Measurements from ENCODE around the gene GLRX3.

Gene GLRX3

DNA sequence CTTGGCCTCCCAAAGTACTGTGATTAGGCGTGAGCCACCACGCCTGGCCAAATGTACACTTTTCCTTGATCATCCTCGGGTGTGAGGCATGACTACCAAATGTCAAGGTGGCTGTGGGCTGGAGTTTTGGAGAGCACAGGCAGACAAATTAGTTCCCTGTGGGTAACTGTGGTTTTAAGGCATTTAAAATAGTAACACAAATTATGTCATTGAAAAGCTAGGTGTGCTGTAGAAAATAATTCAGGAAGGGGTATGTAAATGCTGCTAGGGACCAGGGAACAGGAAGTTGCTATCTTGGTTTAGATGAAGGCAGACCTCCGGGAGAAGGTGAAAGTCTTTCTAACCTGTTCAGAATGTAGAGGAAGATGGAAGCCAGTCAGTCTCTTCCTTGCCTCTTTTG is 9.9 kb downstream of the GLRX3 start:
- ATAC-seq (replicated peaks): no peak
- Mint-ChIP-seq H3K4me1 (ENCODE audit: low read depth in 2 of 2) (peaks cover 23 to 26% of the 10 kb centered on the region in 2 donors), H3K27me3 (no peaks in the 10 kb centered on the region), H3K9me3 (no peaks in the 10 kb centered on the region), H3K36me3 (ENCODE audit: insufficient read depth) (peaks cover 49% of the 10 kb centered on the region), H3K4me3 (peak overlapping the region in 1 of 2 donors; percentile 55), H3K27ac (peak overlapping the region; percentile 58 to 81)
- no peak for DNase-seq

GRCh38 chr10:130159192-130159794 is 23.1 kb downstream of the GLRX3 start:
- Mint-ChIP-seq H3K27ac (no peak overlapping the region), H3K36me3 (ENCODE audit: insufficient read depth) (peaks cover 39% of the 10 kb centered on the region), H3K4me1 (ENCODE audit: low read depth in 2 of 2) (peaks cover 9 to 42% of the 10 kb centered on the region in 2 donors), H3K4me3 (no peak overlapping the region), H3K9me3 (no peaks in the 10 kb centered on the region), H3K27me3 (no peaks in the 10 kb centered on the region)
- ATAC-seq (replicated peaks) (no peak), DNase-seq (no peak)

- Mint-ChIP-seq H3K9me3 (no peaks in the 10 kb centered on the region), H3K4me3 (no peak overlapping the region), H3K36me3 (ENCODE audit: insufficient read depth) (peaks cover 48% of the 10 kb centered on the region), H3K27ac (no peak overlapping the region), H3K4me1 (ENCODE audit: low read depth in 2 of 2) (peaks cover 2 to 28% of the 10 kb centered on the region in 2 donors), H3K27me3 (no peaks in the 10 kb centered on the region)
- ATAC-seq (replicated peaks) (no peak), DNase-seq (no peak)
Observed at GRCh38 chr10:130160775-130161174, 24.6 kb downstream of the GLRX3 start.

- ATAC-seq (replicated peaks): no peak
- no peak overlapping the region for H3K27ac Mint-ChIP-seq
- no peaks in the 10 kb centered on the region for H3K27me3 Mint-ChIP-seq
- peaks cover 53% of the 10 kb centered on the region for H3K36me3 Mint-ChIP-seq (ENCODE audit: insufficient read depth)
- H3K9me3 Mint-ChIP-seq: no peaks in the 10 kb centered on the region
- H3K4me1 Mint-ChIP-seq (ENCODE audit: low read depth in 2 of 2): peaks cover 2 to 22% of the 10 kb centered on the region in 2 donors
- no peak overlapping the region for H3K4me3 Mint-ChIP-seq
- DNase-seq: no peak
Observed at GRCh38 chr10:130161331-130161730, 25.1 kb downstream of the GLRX3 start.

GRCh38 chr10:130167193-130167592 is 31.0 kb downstream of the GLRX3 start:
- ATAC-seq (replicated peaks) (peak; percentile 36), DNase-seq (no peak)
- Mint-ChIP-seq H3K36me3 (ENCODE audit: insufficient read depth) (peaks cover 59% of the 10 kb centered on the region), H3K4me1 (ENCODE audit: low read depth in 2 of 2) (peaks cover 15 to 20% of the 10 kb centered on the region in 2 donors), H3K27me3 (no peaks in the 10 kb centered on the region), H3K9me3 (no peaks in the 10 kb centered on the region), H3K4me3 (no peak overlapping the region), H3K27ac (no peak overlapping the region)

GRCh38 chr10:130167707-130168106 is 31.5 kb downstream of the GLRX3 start:
- Mint-ChIP-seq H3K36me3 (ENCODE audit: insufficient read depth) (peaks cover 54% of the 10 kb centered on the region), H3K27me3 (no peaks in the 10 kb centered on the region), H3K9me3 (no peaks in the 10 kb centered on the region), H3K4me3 (no peak overlapping the region), H3K27ac (no peak overlapping the region), H3K4me1 (ENCODE audit: low read depth in 2 of 2) (peaks cover 15 to 20% of the 10 kb centered on the region in 2 donors)
- no peak for ATAC-seq (replicated peaks)
- no peak for DNase-seq

- no peaks in the 10 kb centered on the region for H3K9me3 Mint-ChIP-seq
- H3K4me3 Mint-ChIP-seq: no peak overlapping the region
- H3K4me1 Mint-ChIP-seq (ENCODE audit: low read depth in 2 of 2): peaks cover 18 to 23% of the 10 kb centered on the region in 2 donors
- DNase-seq (no peak), ATAC-seq (replicated peaks) (no peak)
- peaks cover 48% of the 10 kb centered on the region for H3K36me3 Mint-ChIP-seq (ENCODE audit: insufficient read depth)
- no peaks in the 10 kb centered on the region for H3K27me3 Mint-ChIP-seq
- no peak overlapping the region for H3K27ac Mint-ChIP-seq
Observed at GRCh38 chr10:130169136-130169859, 33.1 kb downstream of the GLRX3 start.

- peak; percentile 84 for ATAC-seq (replicated peaks)
- Mint-ChIP-seq H3K4me1 (ENCODE audit: low read depth in 2 of 2) (peaks cover 18 to 23% of the 10 kb centered on the region in 2 donors), H3K27me3 (no peaks in the 10 kb centered on the region), H3K4me3 (peak overlapping the region; percentile 0 to 4), H3K9me3 (no peaks in the 10 kb centered on the region), H3K36me3 (ENCODE audit: insufficient read depth) (peaks cover 43% of the 10 kb centered on the region), H3K27ac (peak overlapping the region in 1 of 2 donors; percentile 80)
- DNase-seq: no peak
Observed at GRCh38 chr10:130171196-130171595, 35.0 kb downstream of the GLRX3 start.

GRCh38 chr10:130174328-130174727 is 38.1 kb downstream of the GLRX3 start:
- H3K9me3 Mint-ChIP-seq: no peaks in the 10 kb centered on the region
- peaks cover 27% of the 10 kb centered on the region for H3K36me3 Mint-ChIP-seq (ENCODE audit: insufficient read depth)
- H3K4me1 Mint-ChIP-seq (ENCODE audit: low read depth in 2 of 2): peaks cover 11 to 19% of the 10 kb centered on the region in 2 donors
- peak overlapping the region in 1 of 2 donors; percentile 52 for H3K27ac Mint-ChIP-seq
- H3K4me3 Mint-ChIP-seq: no peak overlapping the region
- ATAC-seq (replicated peaks) (no peak), DNase-seq (no peak)
- no peaks in the 10 kb centered on the region for H3K27me3 Mint-ChIP-seq

DNA sequence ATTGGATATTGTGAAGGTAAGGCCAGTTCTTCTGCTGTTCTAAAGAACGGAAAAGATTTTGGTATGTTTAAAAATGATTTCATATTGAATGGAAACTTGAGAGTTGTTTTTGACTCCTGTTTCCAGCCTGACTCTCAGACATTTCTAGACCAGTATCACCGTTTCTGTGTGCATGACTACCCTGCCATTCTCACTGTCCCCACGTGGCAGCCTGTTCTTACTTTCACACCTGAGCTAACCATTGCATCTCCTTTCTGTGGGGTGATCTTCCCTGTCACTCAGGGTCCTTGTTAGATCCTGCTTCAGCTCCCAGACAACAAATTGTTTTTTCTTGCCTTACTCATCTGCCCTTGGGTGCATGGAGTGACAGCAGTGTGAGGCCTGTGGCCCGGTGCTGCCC is 38.9 kb downstream of the GLRX3 start:
- no peaks in the 10 kb centered on the region for H3K27me3 Mint-ChIP-seq
- no peaks in the 10 kb centered on the region for H3K9me3 Mint-ChIP-seq
- H3K27ac Mint-ChIP-seq: peak overlapping the region; percentile 52 to 76
- peaks cover 8 to 13% of the 10 kb centered on the region in 2 donors for H3K4me1 Mint-ChIP-seq (ENCODE audit: low read depth in 2 of 2)
- DNase-seq (no peak), ATAC-seq (replicated peaks) (no peak)
- no peak overlapping the region for H3K4me3 Mint-ChIP-seq
- peaks cover 32% of the 10 kb centered on the region for H3K36me3 Mint-ChIP-seq (ENCODE audit: insufficient read depth)

DNA sequence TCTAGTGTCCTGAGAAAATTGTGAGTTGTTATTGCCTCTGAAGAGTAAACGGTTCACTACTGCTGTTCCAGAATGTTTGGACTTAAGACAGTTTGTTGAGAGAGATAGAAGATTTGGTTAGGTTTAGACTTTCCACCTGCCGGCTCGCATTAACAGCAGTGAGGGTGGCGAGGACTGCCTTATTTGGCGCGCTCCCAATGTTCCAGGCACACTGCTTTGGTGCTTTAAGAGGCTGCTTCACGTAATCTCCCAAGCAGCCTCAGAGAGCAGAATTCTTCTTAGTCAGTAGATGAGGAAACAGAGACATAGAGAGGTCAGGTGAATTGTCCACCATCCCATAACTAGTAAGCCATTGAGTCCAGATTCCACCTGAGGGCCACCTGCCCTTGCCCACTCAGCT is 41.1 kb downstream of the GLRX3 start:
- DNase-seq (no peak), ATAC-seq (replicated peaks) (no peak)
- peaks cover 3% of the 10 kb centered on the region in 2 donors for H3K4me1 Mint-ChIP-seq (ENCODE audit: low read depth in 2 of 2)
- H3K36me3 Mint-ChIP-seq (ENCODE audit: insufficient read depth): peaks cover 45% of the 10 kb centered on the region
- no peak overlapping the region for H3K4me3 Mint-ChIP-seq
- H3K27me3 Mint-ChIP-seq: no peaks in the 10 kb centered on the region
- no peaks in the 10 kb centered on the region for H3K9me3 Mint-ChIP-seq
- peak overlapping the region in 1 of 2 donors; percentile 9 for H3K27ac Mint-ChIP-seq

- H3K9me3 Mint-ChIP-seq: no peaks in the 10 kb centered on the region
- H3K27ac Mint-ChIP-seq: no peak overlapping the region
- H3K4me3 Mint-ChIP-seq: no peak overlapping the region
- no peaks in the 10 kb centered on the region for H3K27me3 Mint-ChIP-seq
- ATAC-seq (replicated peaks) (peak; percentile 47), DNase-seq (no peak)
- H3K4me1 Mint-ChIP-seq (ENCODE audit: low read depth in 2 of 2): no peaks in the 10 kb centered on the region
- peaks cover 54% of the 10 kb centered on the region for H3K36me3 Mint-ChIP-seq (ENCODE audit: insufficient read depth)
Observed at GRCh38 chr10:130179640-130180039, 43.4 kb downstream of the GLRX3 start.

DNA sequence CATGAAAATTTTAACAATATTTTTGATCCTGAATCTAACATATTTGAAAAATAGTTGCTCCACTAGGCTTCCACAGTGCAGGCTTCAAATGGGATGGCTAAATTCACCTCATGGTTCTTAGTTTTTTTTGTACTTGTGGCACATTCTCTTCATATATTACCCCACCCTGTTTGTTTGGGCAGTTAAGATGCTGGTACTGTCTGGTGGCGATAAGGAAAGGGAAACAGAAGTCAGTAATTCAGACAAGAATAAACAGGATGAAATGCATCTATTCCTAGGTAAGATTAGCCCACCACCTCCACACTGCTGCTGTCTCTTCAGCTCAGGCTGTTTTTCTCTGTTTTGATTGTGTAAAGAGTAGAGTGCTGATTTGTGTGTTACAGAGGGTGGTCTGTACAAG is 44.2 kb downstream of the GLRX3 start:
- Mint-ChIP-seq H3K4me3 (no peak overlapping the region), H3K4me1 (ENCODE audit: low read depth in 2 of 2) (no peaks in the 10 kb centered on the region), H3K27me3 (no peaks in the 10 kb centered on the region), H3K27ac (no peak overlapping the region), H3K9me3 (no peaks in the 10 kb centered on the region), H3K36me3 (ENCODE audit: insufficient read depth) (peaks cover 56% of the 10 kb centered on the region)
- DNase-seq: no peak
- no peak for ATAC-seq (replicated peaks)

DNA sequence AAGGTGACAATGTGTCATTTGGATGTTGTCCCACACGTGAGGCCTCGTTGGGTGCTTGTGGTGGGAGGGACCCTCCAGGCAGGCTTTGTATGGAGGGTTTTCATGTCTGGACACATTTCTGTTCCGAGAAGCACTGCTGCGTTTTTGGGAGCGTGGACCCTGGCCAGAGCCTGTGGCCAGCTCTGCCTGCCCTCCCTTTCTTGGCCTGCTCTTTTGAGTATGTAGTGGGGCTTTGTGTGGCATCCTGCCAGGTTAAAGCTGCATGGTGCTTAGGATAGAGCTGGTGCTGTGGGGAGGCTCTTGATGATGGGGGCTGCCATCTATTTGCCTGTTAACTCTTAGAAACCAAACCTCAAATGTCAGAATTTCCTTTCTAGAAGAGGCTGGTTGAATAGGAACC is 45.7 kb downstream of the GLRX3 start:
- peaks cover 52% of the 10 kb centered on the region for H3K36me3 Mint-ChIP-seq (ENCODE audit: insufficient read depth)
- H3K27ac Mint-ChIP-seq: peak overlapping the region in 1 of 2 donors; percentile 44
- no peaks in the 10 kb centered on the region for H3K27me3 Mint-ChIP-seq
- ATAC-seq (replicated peaks): no peak
- no peak overlapping the region for H3K4me3 Mint-ChIP-seq
- no peak for DNase-seq
- no peaks in the 10 kb centered on the region for H3K4me1 Mint-ChIP-seq (ENCODE audit: low read depth in 2 of 2)
- no peaks in the 10 kb centered on the region for H3K9me3 Mint-ChIP-seq

All from effector memory CD8-positive, alpha-beta T cell (primary cell).